HG03103 (cell line): ENCODE measurements around the gene EXOG.

Experiments used
- ATAC-seq: cut with Tn5 transposase; IDR thresholded peaks from one replicate; pipeline ENCODE4 v1.9.1; 2021; ENCODE audit warnings: low read depth; ENCODE audit not compliant: unreplicated experiment

EXOG gene

DNA sequence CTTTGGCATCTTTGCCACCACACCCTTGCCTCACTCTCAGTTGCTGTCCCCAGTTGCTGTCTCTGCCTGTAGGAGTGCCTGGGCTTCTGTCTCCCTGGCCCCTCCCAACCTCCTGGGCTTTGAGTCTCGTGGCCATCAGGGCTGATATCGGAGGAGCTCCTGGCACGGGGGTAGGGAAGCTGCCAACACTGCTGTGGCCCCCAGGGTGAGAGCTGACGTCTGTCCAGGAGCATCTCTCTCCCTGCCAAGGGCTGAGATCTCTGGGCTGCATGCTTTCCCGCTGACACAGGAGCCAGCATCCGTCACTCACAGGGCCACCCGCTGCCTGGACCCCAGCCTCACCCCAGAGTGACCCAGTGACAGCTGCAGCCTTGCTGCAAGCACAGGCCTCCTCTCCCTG, 47.4 kb downstream of the EXOG start:
- no peak for ATAC-seq

- ATAC-seq: no peak
Observed at GRCh38 chr3:38544926-38545325, 48.8 kb downstream of the EXOG start.

DNA sequence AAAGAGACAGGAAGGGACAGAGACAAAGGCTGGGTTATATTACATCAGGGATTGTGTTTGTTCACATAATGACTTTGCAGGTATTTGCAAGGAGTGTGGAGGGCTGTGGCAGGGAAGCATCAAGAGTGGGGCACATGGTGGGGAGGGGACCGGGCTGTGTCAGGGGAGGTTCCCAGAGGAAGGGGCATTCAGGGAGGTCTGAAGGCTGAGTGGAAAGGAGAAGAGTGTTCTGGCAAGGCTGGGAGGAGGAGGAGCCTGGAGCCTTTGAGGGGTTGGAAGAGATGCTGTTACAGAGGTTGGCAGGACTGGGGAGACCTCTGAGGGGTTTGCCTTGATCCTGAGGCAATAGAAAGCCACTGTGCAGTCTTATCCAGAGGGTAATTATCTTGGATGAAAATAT, 49.4 kb downstream of the EXOG start:
- ATAC-seq: no peak

DNA sequence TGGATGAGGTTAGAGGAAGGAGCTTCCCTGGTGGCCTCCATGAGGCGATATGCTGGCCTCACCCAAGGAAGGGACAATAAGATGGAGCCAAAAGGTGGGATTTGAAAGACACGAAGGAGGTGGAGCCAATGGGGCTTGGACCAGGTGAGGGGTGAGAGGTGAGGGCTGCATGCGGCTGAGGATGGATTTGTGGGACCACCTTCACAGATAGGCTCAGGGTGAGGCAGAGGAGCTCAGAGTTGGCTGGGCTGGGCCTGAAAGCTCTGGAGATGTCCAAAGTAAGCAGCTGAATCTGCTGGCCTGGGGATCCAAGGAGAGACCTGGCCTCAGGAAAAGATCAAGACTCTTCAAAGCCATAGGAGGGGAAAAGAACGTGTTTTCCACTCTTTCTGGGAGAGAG, 49.8 kb downstream of the EXOG start:
- no peak for ATAC-seq

- ATAC-seq: no peak
Observed at GRCh38 chr3:38548154-38548931, 52.2 kb downstream of the EXOG start.

DNA sequence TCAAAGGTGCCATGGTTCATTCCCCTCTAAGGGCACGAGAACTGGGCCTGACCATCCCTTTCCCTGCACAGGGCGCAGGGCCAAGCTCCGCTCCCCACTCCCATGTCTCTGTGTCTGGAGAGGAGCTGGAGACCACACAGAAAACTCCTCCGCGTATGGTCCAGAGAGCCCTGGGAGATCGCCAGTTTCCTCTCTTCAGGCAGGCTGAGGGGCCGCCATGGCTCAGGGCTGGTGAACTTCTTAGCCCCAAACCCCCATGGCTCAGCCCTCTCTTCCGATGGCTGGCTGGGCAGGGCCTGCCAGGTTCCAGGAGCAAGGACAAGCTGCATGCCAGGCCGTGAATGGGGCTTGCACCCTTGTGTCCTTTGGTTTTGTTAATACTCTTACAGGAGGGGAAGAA, 52.9 kb downstream of the EXOG start:
- ATAC-seq: no peak

DNA sequence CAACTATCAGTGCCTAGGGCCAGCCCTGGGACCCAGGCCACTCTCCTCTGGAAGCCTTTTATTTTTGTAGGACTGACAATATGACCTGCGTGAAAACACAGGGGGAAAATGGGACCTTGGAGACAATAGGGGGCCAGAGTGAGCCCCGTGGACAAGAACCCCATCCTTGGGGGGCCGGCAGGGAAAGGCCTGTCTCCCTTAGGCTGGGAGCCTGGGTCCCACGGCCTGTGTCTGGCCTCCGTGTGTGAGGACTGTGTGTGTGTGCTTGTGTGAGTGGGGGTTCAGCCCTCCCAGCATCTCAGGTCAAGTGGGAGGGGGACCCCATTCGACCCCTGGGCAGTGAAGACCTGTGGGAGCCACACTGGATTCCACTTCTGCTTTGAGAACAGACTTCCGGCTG, 53.3 kb downstream of the EXOG start:
- no peak for ATAC-seq

- ATAC-seq: no peak
Observed at GRCh38 chr3:38549957-38550840, 54.1 kb downstream of the EXOG start.

GRCh38 chr3:38551026-38551832, 55.1 kb downstream of the EXOG start:
- no peak for ATAC-seq

DNA sequence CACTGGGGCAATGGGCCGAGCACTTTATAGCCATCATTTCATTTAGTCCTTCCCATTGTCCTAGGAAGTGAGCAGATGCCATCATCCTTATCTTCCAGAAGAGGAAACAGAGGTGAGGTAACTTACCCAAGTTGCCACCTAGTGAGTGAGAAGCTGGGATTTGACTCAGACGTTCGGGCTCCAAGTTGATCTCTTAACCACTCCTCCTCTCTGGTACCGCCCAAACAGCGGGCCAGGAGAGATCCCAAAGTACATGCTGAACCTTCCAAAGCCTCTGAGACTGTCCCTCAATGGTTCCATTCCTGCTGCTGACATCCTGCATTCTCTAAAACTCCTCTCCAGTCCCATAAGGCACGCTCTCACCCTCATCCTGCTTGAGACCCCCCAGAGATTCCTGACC, 56.2 kb downstream of the EXOG start:
- no peak for ATAC-seq

DNA sequence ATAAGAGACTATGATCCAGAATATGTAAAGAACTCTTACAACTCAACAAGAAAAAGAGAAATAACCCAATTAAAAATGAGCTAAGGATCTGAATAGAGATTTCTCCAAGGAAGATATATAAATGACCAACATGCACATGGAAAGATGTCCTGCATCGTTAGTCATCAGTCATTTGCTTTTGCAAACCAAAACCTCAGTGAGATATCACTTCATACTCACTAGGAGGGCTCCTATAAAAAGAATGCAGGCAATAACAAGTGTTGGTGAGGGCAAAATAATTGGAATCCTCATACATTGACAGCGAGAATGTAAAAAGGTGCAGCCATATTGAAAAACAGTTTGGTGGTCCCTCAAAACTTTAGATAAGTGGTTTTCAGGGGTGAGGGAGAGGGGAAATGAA, 56.9 kb downstream of the EXOG start:
- ATAC-seq: no peak

DNA sequence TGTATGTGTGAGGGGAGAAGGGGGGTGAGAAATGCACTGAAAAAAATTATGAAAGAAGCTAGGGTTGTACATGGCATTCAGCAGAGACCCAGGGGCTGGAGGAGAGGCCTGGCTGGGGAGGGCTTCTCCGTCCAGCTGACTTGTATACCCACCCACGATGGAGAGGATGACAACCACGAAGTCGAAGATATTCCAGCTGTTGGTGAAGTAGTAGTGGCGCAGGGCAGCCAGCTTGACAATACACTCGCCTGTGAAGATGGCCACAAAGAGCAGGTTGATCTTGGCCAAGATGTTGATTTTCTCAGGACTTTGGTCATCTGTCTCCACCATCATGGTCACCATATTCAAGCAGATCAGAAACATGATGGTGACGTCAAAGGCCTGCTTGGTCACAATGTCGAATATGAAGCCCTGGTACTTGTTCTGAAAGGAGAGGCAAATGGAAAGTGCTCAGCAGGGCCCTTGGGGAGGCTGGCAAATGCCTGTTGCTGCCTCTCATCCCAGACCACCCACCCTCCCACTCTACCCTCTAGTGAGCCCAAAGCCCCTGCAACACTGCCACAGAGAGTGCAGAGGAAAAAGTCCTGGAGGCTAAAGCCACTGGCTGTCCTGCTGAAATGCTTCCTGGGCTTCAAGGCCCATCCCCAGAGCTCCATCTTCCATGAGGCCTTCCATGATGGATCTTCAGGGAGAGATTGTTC, 58.1 kb downstream of the EXOG start:
- no peak for ATAC-seq

GRCh38 chr3:38555149-38555840, 59.2 kb downstream of the EXOG start:
- no peak for ATAC-seq

DNA sequence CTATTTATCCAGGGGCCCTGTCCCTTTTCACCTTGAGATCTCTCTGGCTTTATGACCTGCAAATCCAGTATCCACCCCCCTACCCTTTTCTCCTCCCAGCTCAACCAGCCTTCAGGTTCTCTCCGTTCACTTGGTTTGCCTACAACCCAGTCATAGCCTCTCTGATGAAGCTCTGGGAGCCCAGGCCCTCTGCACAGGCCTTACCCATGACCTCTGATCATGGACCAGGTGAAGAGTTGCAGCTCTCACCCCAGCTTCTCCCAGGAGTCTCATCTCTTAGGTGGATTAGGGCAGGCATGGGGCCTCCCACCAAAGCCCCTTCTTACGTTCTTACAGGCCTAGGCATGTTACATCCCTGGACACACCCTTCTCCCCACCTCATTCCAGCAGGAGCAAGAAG, 59.8 kb downstream of the EXOG start:
- ATAC-seq: no peak

GRCh38 chr3:38556640-38557358, 60.7 kb downstream of the EXOG start:
- ATAC-seq: no peak

DNA sequence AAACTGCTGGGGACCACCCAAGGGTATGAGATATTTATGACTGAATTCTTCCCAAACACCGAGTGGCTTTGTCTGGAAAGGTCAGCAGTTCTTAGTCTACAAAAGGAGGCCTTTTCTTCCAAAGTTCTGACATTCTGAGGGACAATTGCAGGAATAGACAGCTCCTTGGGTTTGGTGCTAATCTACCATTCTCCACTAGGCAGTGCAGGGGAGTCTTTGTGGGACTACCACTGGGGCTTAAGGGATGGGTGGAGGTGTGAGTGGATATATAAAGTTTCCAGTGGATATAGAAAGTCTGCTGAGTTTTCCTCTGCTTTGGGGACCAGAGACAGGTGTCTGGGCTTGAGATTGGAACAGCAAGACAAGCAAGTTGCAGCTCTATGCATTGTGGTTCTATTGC, 62.7 kb downstream of the EXOG start:
- no peak for ATAC-seq

DNA sequence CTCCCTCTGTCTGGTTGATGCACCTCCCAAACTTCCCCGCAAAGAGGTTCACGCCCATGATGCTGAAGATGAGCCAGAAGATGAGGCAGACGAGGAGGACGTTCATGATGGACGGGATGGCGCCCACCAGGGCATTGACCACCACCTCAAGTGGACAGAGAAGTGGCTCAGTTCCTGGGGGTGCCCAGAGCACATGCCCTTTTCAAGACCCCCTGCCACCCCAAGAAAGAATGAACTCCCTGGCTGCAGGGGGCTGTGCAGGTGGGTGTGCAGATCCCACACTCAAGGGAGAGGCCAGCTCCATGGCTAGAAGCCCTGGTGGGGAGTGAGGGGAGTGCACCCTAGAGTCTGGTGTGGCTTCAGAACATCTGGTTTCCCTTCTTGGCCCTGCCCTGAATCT, 64.1 kb downstream of the EXOG start:
- no peak for ATAC-seq

DNA sequence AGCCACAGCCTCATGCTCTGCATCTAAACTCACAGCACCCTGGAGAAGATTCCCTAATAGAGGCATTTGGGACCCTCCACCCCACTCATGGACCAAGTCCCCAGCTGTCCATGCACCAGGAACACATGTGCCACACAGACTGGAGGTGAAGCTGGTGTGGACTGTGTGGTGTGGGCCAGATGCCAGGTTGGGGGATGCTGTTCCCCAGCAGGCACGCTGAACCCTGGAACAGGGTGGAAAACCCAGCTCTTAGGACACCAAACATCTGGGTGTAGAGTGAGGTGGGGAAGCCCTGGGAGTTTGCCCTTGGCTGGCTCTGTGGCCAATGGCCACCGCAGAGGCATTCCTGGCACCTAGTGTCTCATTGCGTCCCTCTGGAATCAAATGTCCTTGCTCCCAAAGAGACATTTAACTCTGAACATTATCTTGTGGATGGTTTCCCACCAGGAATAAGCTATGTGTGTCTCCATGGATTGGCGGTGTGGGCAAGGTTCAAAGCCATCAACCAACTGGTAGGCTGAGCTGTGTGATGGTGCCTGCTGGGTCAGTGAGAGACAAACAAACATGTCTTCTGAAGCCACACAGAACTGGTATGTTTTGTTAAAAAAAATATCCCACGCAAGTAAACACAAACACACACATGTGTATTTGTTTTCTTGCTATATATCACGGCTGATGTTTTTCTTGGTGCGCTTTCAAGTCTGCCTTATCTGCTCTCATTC, 65.0 kb downstream of the EXOG start:
- ATAC-seq: no peak
